ENCODE measurements around the gene ZNF384.

ZNF384 gene

DNA sequence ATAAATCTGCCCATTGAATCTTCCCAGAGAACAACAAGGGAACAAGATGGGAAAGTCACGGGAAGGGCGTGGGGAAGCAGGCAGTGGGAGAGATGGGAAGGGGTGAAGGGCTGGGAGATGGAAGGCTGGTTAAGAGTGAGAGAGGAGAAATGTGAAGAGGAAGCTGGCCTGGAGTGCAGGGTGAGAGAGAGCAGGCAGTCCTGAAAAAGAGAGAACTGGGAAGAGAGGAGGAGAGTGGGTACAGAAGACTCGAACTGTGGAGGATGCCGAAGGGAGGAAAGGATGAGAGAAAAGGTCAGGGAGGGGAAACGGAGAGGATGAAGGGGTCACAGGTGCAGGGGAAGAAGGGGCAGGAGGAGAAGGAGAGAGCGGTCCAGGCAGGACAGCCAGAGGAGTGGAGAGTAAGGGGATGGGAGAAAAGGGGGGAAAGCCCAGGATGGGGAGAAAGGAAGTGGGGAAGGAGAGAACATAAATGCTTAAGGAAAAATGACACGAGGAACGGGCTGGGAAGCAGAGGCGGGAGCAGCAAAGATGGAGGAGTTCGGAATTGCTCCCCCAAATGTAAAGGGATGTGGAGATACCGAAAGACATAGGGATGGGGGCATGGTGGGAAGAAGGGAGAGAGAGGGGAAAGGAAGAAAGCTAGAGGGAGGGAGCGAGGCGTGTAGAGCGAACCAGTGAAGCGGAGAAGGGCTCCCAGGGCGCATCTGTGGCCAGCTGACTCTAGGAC, 10.2 kb upstream of the ZNF384 start:
- DNase-seq, result no peak

DNA sequence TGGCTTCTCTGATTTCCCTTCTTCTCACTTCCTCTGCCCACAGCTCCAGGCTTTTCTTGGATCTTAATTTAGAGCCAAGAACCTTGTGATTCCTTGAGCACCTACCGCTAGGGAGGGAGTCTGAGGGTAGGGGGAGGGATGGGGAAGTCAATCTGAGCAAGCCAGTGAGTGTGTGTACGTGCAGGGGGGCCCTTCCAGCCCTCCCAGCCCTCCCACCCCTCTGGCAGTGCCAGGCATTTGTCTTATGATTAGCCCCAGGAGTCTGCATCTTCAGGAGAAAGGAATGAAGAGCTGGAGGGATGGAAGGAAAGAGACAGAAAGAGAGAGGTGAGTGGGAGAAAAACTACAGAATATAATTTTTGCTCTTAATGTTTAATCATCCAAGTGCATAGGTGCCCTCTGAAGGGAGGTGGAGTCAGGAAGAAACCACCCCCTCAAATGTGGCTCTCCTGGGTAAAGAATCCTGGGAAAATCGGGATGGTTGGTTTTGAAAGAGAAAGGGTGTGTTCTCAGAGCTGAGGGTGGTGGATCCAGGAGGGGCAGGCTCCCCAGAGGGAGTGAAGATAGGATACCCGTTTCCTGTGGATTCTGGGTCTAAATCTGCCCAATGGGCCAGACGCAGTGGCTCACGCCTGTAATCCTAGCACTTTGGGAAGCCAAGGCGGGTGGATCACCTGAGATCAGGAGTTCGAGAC, 9.3 kb upstream of the ZNF384 start:
- no peak for DNase-seq

- DNase-seq, result peak; percentile 74
Measured at GRCh38 chr12:6697584-6698351, 8.6 kb upstream of the ZNF384 start.

- no peak for DNase-seq
Measured at GRCh38 chr12:6696690-6697583, 7.8 kb upstream of the ZNF384 start.

DNA sequence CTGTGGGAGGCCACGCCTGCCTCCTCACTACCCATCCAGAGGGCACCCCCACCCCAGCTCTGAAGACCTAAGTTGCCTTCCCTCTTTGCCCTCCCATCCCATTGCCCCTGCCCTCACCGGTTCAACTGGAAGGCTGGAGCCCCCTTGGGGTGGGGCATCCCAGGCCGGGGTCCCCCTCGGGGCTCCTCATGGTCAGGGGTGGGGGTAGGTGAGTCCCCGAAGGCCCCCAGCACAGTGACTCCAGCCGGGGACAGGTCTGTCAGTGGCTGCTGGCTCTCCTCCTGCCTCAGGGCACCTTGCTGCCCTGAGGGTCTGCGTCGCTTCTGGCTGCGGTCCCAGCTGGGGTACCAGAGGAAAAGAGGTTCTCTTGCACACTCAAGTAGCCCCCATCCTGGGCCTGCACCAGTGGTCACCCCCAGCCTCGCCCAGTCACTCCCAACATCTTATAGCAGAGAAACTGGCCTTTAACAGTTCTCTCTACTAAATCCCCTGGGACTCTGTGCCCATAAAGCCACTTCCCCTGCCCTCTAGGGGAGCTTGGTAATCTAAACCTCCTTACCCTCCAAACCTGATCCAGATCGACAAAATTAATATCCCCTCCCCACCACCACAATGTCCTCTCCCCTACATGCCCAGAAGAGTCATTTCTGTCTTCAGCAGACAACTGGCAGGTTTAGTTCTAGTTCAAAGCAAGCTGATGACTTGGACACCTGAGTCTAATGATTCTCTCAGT, 6.3 kb upstream of the ZNF384 start:
- DNase-seq, result no peak

DNA sequence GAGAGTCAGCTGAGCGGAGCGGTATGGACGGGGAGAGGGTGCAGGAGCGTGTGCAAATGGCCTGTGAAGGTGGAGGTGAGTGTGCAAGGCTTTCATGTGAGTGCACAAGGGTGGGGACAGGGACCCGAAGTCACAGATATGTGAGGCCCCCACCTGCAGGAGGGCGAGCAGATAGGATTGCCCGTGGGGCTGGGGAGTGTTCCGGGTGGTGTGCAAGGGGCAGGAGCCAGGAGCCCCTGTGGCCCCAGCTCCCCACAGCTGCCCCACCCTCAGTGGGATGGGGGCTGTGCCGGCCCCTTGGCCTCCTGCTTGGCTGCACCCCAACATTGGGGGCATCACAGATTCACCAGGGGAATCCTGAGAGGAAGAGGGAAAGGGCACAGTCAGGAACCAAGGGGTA, 5.5 kb upstream of the ZNF384 start:
- no peak for DNase-seq

- no peak for DNase-seq
Measured at GRCh38 chr12:6693832-6694355, 4.7 kb upstream of the ZNF384 start.

DNA sequence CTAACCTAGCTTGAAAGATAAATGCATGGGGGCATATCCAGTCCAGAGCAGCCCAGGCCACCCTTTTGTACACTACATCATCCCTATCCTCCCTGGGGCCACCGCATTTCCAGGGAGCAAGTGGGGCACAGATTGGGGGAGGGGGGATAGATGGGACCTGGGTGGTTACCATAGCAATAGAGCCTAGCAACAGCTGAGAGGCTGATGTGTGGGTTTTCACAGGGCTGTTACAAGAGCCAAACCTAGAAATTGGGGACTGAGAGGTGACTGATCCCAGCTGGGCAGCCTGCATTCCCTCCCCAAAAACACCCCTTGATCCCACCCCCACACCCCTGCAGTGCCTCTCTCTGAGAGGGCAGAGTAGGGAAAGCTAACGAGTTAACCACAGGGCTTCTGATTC, 3.7 kb upstream of the ZNF384 start:
- no peak for DNase-seq

- DNase-seq, result no peak
Measured at GRCh38 chr12:6691473-6691872, 2.3 kb upstream of the ZNF384 start.

- DNase-seq, result no peak
Measured at GRCh38 chr12:6688543-6688998, 604 bp downstream of the ZNF384 start.

DNA sequence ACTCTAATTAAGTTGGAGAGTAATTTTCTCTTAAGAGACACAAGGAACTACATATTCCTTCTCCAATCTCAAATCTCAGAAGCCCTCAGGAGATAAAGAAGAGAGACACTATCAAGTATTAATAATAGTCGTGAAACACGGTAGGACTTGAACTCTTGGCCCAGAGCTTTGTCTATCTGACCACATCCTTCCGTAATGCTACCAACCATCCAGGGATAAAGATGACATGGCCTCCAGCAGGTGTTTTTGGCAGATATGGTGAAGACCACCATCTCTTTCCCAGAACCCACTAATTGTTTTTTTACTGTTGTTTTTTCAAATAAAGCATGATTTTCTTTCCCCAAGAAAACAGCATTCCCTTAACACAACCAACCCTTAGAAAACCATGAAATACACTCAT, 3.4 kb downstream of the ZNF384 start:
- no peak for DNase-seq

GRCh38 chr12:6684609-6685008, 4.6 kb downstream of the ZNF384 start:
- DNase-seq, result peak; percentile 75

GRCh38 chr12:6676962-6677361, 12.2 kb downstream of the ZNF384 start:
- DNase-seq, result no peak

DNA sequence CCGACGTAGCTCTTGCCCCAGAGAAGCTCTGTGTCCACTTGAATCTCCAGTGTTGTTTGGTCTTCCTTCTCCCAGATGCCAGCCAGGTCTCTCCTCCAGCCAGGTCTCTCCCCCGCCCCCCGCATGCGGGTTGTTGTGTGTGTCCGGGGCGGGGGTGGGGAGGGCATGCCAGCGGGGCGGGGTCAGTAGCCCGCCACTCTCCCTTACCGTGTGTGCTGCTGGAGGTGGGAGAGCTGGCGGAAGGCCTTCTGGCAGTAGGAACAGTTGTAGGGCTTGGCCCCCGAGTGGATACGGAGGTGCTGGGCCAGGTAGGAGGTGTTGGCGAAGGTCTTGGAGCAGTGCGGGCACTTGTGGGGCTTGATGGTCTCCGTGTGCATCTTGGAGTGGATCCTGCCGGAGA, 17.0 kb downstream of the ZNF384 start:
- no peak for DNase-seq

DNA sequence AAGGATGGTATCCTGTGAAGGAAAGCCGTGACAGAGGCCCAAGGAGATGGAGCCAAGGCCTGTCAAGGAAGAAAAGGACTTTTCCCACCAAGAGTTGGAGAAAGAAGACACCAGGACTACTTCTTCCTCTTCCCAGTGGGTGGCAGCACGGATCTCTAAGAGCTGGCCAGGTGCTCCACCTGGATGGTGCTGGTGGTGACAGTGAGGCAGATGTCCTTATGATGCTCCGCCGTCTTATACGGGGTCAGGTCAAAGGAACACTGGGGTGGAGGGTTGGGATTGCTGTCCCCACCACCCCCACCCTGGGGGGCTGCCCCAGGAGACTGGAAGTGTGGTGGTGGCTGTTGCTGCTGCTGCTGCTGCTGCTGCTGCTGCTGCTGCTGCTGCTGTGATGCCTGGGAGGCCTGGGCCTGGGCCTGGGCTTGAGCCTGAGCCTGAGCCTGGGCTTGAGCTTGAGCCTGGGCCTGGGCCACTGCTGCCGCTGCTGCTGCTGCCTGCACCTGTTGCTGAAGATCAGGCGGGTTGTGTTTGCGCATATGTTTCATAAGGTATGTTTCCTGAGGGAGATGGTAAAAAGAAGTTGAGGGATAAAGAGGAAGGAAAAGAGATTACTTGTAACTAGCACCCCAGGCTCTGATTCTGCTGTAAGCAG, 21.5 kb downstream of the ZNF384 start:
- DNase-seq, result peak; percentile 59

GRCh38 chr12:6666211-6666610, 23.0 kb downstream of the ZNF384 start:
- DNase-seq, result no peak

GRCh38 chr12:6664902-6665301, 24.3 kb downstream of the ZNF384 start:
- DNase-seq, result no peak

- DNase-seq, result peak; percentile 100
Measured at GRCh38 chr12:6662906-6663742, 26.1 kb downstream of the ZNF384 start, which contains the start of gene ING4. Gene ING4, minus strand, starts transcription at chr12:6663119. Its CDS starts 18 bp downstream, at chr12:6663101.

DNA sequence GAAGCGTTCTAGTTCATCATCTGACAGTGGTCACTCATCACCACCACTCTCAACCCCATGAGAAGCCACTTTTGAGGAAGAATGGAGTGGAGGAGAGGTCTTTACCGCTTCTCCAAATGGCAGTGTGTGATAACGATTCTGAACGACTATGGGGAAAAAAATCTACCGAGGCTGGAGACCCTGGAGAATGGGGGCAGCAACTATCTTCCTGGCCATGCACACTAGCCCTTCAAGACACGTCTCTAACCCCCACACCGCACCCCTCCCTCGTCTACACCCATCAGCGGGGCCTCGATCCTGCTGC, 26.6 kb downstream of the ZNF384 start:
- peak; percentile 77 for DNase-seq

DNA sequence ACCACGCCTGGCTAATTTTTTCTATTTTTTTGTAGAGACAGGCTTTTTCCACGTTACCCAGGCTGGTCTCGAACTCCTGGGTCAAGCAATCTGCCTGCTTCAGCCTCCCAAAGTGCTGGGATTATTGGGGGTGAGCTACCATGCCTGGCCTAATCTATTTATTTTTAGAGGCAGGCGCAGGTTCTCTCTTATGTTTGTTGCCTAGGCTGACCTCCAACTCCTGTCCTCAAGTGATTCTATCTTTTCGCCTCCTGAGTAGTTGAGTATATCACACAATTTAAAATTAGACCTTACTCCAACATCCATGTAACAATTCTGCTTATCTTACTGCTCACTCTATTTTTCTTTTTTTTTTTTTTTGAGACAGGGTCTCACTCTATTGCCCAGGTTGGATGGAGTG, 35.2 kb downstream of the ZNF384 start:
- DNase-seq, result no peak

Measured in NCI-H82 (cell line).